OCI-LY1 (cell line): Measurements from ENCODE around the gene EML6.

ENCODE experiments used
- H2AFZ ChIP-seq: fragments of 200-600 bp; sonication (generic), shearing (Covaris generic); 2 replicates; pipeline ENCODE4 v1.6.0; 2014; ENCODE audit warnings: antibody characterized with exemption, mild to moderate bottlenecking, low read length
- H3F3A ChIP-seq: fragments of 200-600 bp; sonication (generic), shearing (Covaris generic); 2 replicates; pipeline ENCODE4 v1.6.0; 2014; ENCODE audit warnings: mild to moderate bottlenecking, antibody characterized with exemption, low read length, moderate library complexity; ENCODE audit not compliant: insufficient read depth
- H3K27ac ChIP-seq: fragments of 200-600 bp; sonication (generic); 2 replicates; pipeline ENCODE4 v1.5.1; 2014; ENCODE audit warnings: low read length, mixed run types, mild to moderate bottlenecking, low read depth; ENCODE audit not compliant: poor library complexity, severe bottlenecking
- H3K27me3 ChIP-seq: fragments of 200-600 bp; sonication (generic); 2 replicates; pipeline ENCODE4 v1.6.0; 2014; ENCODE audit warnings: antibody characterized with exemption, mild to moderate bottlenecking, low read length, moderate library complexity; ENCODE audit not compliant: insufficient read depth
- H3K36me3 ChIP-seq: fragments of 200-600 bp; sonication (generic); 2 replicates; pipeline ENCODE4 v1.6.1; 2014; ENCODE audit warnings: mild to moderate bottlenecking, antibody characterized with exemption, low read length, moderate library complexity, mixed read lengths; ENCODE audit not compliant: insufficient read depth
- H3K4me1 ChIP-seq: fragments of 200-600 bp; sonication (generic); 2 replicates; pipeline ENCODE4 v1.5.1; 2014; ENCODE audit warnings: mild to moderate bottlenecking, low read length, moderate library complexity; ENCODE audit not compliant: insufficient read depth, severe bottlenecking
- H3K4me2 ChIP-seq: fragments of 200-600 bp; sonication (generic), shearing (Covaris generic); 2 replicates; pipeline ENCODE4 v1.6.1; 2014; ENCODE audit warnings: low read length
- H3K4me3 ChIP-seq: fragments of 200-600 bp; sonication (generic); 2 replicates; pipeline ENCODE4 v1.5.1; 2014; ENCODE audit warnings: low read length, low read depth, mild to moderate bottlenecking, mixed read lengths; ENCODE audit not compliant: poor library complexity, severe bottlenecking
- H3K79me2 ChIP-seq: fragments of 200-600 bp; shearing (Covaris generic); 2 replicates; pipeline ENCODE4 v1.6.1; 2016; ENCODE audit warnings: mixed run types, low read length, mixed read lengths; ENCODE audit not compliant: insufficient read depth
- H3K9ac ChIP-seq: fragments of 200-600 bp; sonication (generic), shearing (Covaris generic); 2 replicates; pipeline ENCODE4 v1.6.1; 2014; ENCODE audit warnings: mild to moderate bottlenecking, low read length, mixed read lengths
- H3K9me2 ChIP-seq: fragments of 200-600 bp; sonication (generic), shearing (Covaris generic); 2 replicates; pipeline ENCODE4 v1.6.1; 2014; ENCODE audit warnings: low read depth, mild to moderate bottlenecking, low read length, mixed read lengths
- H3K9me3 ChIP-seq: fragments of 200-600 bp; shearing (Covaris generic); 2 replicates; pipeline ENCODE4 v1.6.1; 2014; ENCODE audit warnings: low read length, mixed read lengths
- H4K20me1 ChIP-seq: fragments of 200-600 bp; sonication (generic), shearing (Covaris generic); 2 replicates; pipeline ENCODE4 v1.6.0; 2016; ENCODE audit warnings: mild to moderate bottlenecking, low read length; ENCODE audit not compliant: insufficient read depth
- CTCF ChIP-seq: fragments of 200-600 bp; sonication (generic), shearing (Covaris generic); IDR thresholded peaks from 2 replicates; pipeline ENCODE4 v1.5.1; 2017; ENCODE audit warnings: mild to moderate bottlenecking, antibody characterized with exemption, low read length, moderate library complexity, mixed read lengths
- EZH2 ChIP-seq: fragments of 200-600 bp; sonication (generic), shearing (Covaris generic); IDR thresholded peaks from 2 replicates; pipeline ENCODE4 v1.8.0; 2017; ENCODE audit warnings: borderline replicate concordance, mixed run types, mild to moderate bottlenecking, antibody characterized with exemption, low read length, moderate library complexity, mixed read lengths

EML6 gene

GRCh38 chr2:55000341-55000740 lies 276.9 kb downstream of the EML6 start:
- no peaks in the 10 kb centered on the region for H3K9me2 ChIP-seq
- peak overlapping the region; percentile 52; the same call in 1 of the 2 replicates for H3K9ac ChIP-seq
- H3K4me1 ChIP-seq = peaks cover 71% of the 10 kb centered on the region
- 0 out of 2 replicates have a peak, but pooled peaks cover 3% of the 10 kb centered on the region for H3K36me3 ChIP-seq
- no peak for TF ChIP-seq EZH2
- TF ChIP-seq CTCF = no peak
- H3K79me2 ChIP-seq = peaks cover 83% of the 10 kb centered on the region
- H3K4me3 ChIP-seq = peak overlapping the region; percentile 19
- peak overlapping the region; percentile 82; the same call in 1 of the 2 replicates for H3K4me2 ChIP-seq
- H3K27ac ChIP-seq = peak overlapping the region; percentile 86
- H3K9me3 ChIP-seq = no peaks in the 10 kb centered on the region
- peaks cover 3% of the 10 kb centered on the region; the same call in 1 of the 2 replicates for H3F3A ChIP-seq
- no peak overlapping the region for H2AFZ ChIP-seq
- H3K27me3 ChIP-seq = no peaks in the 10 kb centered on the region
- H4K20me1 ChIP-seq = no peaks in the 10 kb centered on the region

GRCh38 chr2:55001716-55002115 lies 278.3 kb downstream of the EML6 start:
- Histone ChIP-seq H3K27me3 (no peaks in the 10 kb centered on the region), H3K27ac (peak overlapping the region; percentile 47), H3F3A (peaks cover 3% of the 10 kb centered on the region; the same call in 1 of the 2 replicates), H3K4me1 (peaks cover 78% of the 10 kb centered on the region), H2AFZ (no peak overlapping the region), H4K20me1 (no peaks in the 10 kb centered on the region), H3K9me3 (no peaks in the 10 kb centered on the region), H3K9me2 (no peaks in the 10 kb centered on the region), H3K4me3 (no peak overlapping the region), H3K9ac (no peak overlapping the region), H3K36me3 (0 out of 2 replicates have a peak, but pooled peaks cover under 1% of the 10 kb centered on the region), H3K4me2 (no peak overlapping the region), H3K79me2 (peaks cover 83% of the 10 kb centered on the region)
- TF ChIP-seq CTCF (no peak), EZH2 (no peak)

GRCh38 chr2:55003706-55004639 lies 280.5 kb downstream of the EML6 start:
- Histone ChIP-seq H2AFZ (no peak overlapping the region), H3K27ac (peak overlapping the region; percentile 36), H3K9me2 (no peaks in the 10 kb centered on the region), H3K79me2 (peaks cover 83% of the 10 kb centered on the region), H3K27me3 (no peaks in the 10 kb centered on the region), H3F3A (peaks cover 3% of the 10 kb centered on the region; the same call in 1 of the 2 replicates), H3K4me3 (no peak overlapping the region), H3K4me1 (peaks cover 78% of the 10 kb centered on the region), H3K9ac (no peak overlapping the region), H3K36me3 (no peaks in the 10 kb centered on the region), H3K9me3 (no peaks in the 10 kb centered on the region), H4K20me1 (no peaks in the 10 kb centered on the region), H3K4me2 (no peak overlapping the region)
- no peak for TF ChIP-seq CTCF
- TF ChIP-seq EZH2 = no peak
